HCT116 (cell line): Measurements from ENCODE around the gene SUGCT.

ENCODE experiments used
- CEBPB ChIP-seq: IDR thresholded peaks from 2 replicates; pipeline ENCODE4 v1.6.1; 2012; ENCODE audit warnings: low read depth
- CTCF ChIP-seq, 3 experiments: fragments of 200-600 bp in 1 of 3; sonication (generic) in 1 of 3; IDR thresholded peaks in 2 of 3; conservative IDR thresholded peaks in 1 of 3; 2 replicates each; pipeline ENCODE4 v1.5.1; 2012 to 2017; ENCODE audit warnings: low read depth in 2 of 3, low read length in 2 of 3, antibody characterized with exemption in 1 of 3, borderline replicate concordance in 1 of 3, control low read depth in 1 of 3, mild to moderate bottlenecking in 1 of 3, mixed read lengths in 1 of 3, mixed run types in 1 of 3, moderate library complexity in 1 of 3; ENCODE audit not compliant: insufficient read depth in 1 of 3
- EZH2phosphoT487 ChIP-seq: fragments of 200-600 bp; IDR thresholded peaks from 2 replicates; pipeline ENCODE4 v1.6.1; 2018; ENCODE audit warnings: antibody characterized with exemption, borderline replicate concordance
- MAX ChIP-seq: IDR thresholded peaks from 2 replicates; pipeline ENCODE4 v1.6.1; 2012
- POLR2A ChIP-seq: IDR thresholded peaks from 2 replicates; pipeline ENCODE4 v1.7.0; 2011; ENCODE audit warnings: borderline replicate concordance; ENCODE audit not compliant: insufficient read depth, insufficient read length; ENCODE audit errors: extremely low read depth
- RAD21 ChIP-seq: IDR thresholded peaks from 2 replicates; pipeline ENCODE4 v1.6.1; 2012; ENCODE audit warnings: low read depth, mild to moderate bottlenecking
- TCF7L2 ChIP-seq: IDR thresholded peaks from 2 replicates; pipeline ENCODE4 v1.7.0; 2011; ENCODE audit warnings: borderline replicate concordance, inconsistent platforms; ENCODE audit not compliant: insufficient read depth, insufficient read length; ENCODE audit errors: extremely low read depth
- YY1 ChIP-seq: IDR thresholded peaks from 2 replicates; pipeline ENCODE4 v1.6.1; 2011; ENCODE audit warnings: low read length, low read depth, moderate library complexity, mild to moderate bottlenecking; ENCODE audit not compliant: insufficient replicate concordance; ENCODE audit errors: extremely low read depth

GRCh38 chr7:40102897-40103296 is 31.9 kb upstream of the SUGCT start:
- no peak for TF ChIP-seq CTCF (IDR thresholded peaks at IDR 0.05 in 2 of 3, conservative IDR thresholded peaks at IDR 0.05 in 1 of 3; ENCODE audit: borderline replicate concordance in 1 of 3, insufficient read depth in 1 of 3, low read depth in 2 of 3, low read length in 2 of 3)
- no peak for TF ChIP-seq POLR2A
- no peak for TF ChIP-seq CEBPB
- no peak for TF ChIP-seq TCF7L2
- no peak for TF ChIP-seq MAX
- TF ChIP-seq RAD21: no peak
- no peak for TF ChIP-seq YY1
- TF ChIP-seq EZH2phosphoT487: no peak
